Astrocyte (in vitro differentiated cells and primary cell): ENCODE data around the gene DEFB108B. TPM values are rescaled to one million over a fixed set of nuclear protein-coding genes. Genes with fewer than 3 reads are reported as not detected.
"Not testable (repeated sequence)": the region's sequence is repeated elsewhere in the genome, so short reads cannot be mapped to it uniquely, and the experiment has no call there.

Source experiments
- DNase-seq: peaks from one replicate; pipeline ENCODE4 v3.0.0-alpha.2; 2010; ENCODE audit warnings: low read depth
- FAIRE-seq: peaks from 2 replicates; lab custom pipeline; 2011; peaks lifted over from hg19 to GRCh38; lab: Jason Lieb, UNC
- H2AFZ ChIP-seq: 2 replicates; pipeline ENCODE4 v1.6.0; 2012; ENCODE audit warnings: low read depth, low read length, inconsistent platforms
- H3K27ac ChIP-seq: 2 replicates; pipeline ENCODE4 v1.5.1; 2011; ENCODE audit warnings: low read depth, low read length, inconsistent platforms
- H3K27me3 ChIP-seq: 2 replicates; pipeline ENCODE4 v1.6.0; 2011; ENCODE audit warnings: low read length, inconsistent platforms; ENCODE audit not compliant: insufficient read depth
- H3K36me3 ChIP-seq: 2 replicates; pipeline ENCODE4 v1.5.1; 2011; ENCODE audit warnings: low read length, inconsistent platforms; ENCODE audit not compliant: insufficient read depth
- H3K4me1 ChIP-seq: 2 replicates; pipeline ENCODE4 v1.5.1; 2011; ENCODE audit warnings: low read length, inconsistent platforms; ENCODE audit not compliant: insufficient read depth
- H3K4me2 ChIP-seq: 2 replicates; pipeline ENCODE4 v1.6.0; 2012; ENCODE audit warnings: low read length, inconsistent platforms
- H3K4me3 ChIP-seq: 2 replicates; pipeline ENCODE4 v1.5.1; 2011; ENCODE audit warnings: low read depth, mild to moderate bottlenecking, low read length, inconsistent platforms; ENCODE audit not compliant: insufficient read depth
- H3K79me2 ChIP-seq: 2 replicates; pipeline ENCODE4 v1.6.0; 2012; ENCODE audit warnings: mild to moderate bottlenecking, low read length, inconsistent platforms; ENCODE audit not compliant: insufficient read depth
- H3K9ac ChIP-seq: 2 replicates; pipeline ENCODE4 v1.6.0; 2012; ENCODE audit warnings: mild to moderate bottlenecking, low read length, inconsistent platforms
- H3K9me3 ChIP-seq: 2 replicates; pipeline ENCODE4 v1.5.1; 2012; ENCODE audit warnings: low read depth, mild to moderate bottlenecking, low read length, inconsistent platforms; ENCODE audit not compliant: insufficient read depth
- H4K20me1 ChIP-seq: 2 replicates; pipeline ENCODE4 v1.6.0; 2012; ENCODE audit warnings: low read length, inconsistent platforms; ENCODE audit not compliant: insufficient read depth
- H3K27ac Mint-ChIP-seq: one replicate; pipeline ENCODE4 v1.8.0; 2021; ENCODE audit warnings: mild to moderate bottlenecking, mixed read lengths; ENCODE audit not compliant: unreplicated experiment
- H3K27me3 Mint-ChIP-seq: one replicate; pipeline ENCODE4 v1.8.0; 2021; ENCODE audit warnings: low read depth, mixed read lengths; ENCODE audit not compliant: unreplicated experiment
- H3K36me3 Mint-ChIP-seq: one replicate; pipeline ENCODE4 v1.8.0; 2021; ENCODE audit warnings: low read depth, mixed read lengths; ENCODE audit not compliant: unreplicated experiment
- H3K4me1 Mint-ChIP-seq: one replicate; pipeline ENCODE4 v1.8.0; 2021; ENCODE audit warnings: low read depth, mixed read lengths; ENCODE audit not compliant: unreplicated experiment
- H3K4me3 Mint-ChIP-seq: one replicate; pipeline ENCODE4 v1.8.0; 2021; ENCODE audit warnings: mild to moderate bottlenecking, moderate library complexity, mixed read lengths; ENCODE audit not compliant: unreplicated experiment
- H3K9me3 Mint-ChIP-seq: one replicate; pipeline ENCODE4 v1.8.0; 2021; ENCODE audit warnings: mild to moderate bottlenecking, mixed read lengths; ENCODE audit not compliant: unreplicated experiment
- CTCF ChIP-seq: IDR thresholded peaks from 2 replicates; pipeline ENCODE4 v1.5.1; 2011; ENCODE audit warnings: low read depth, mild to moderate bottlenecking, inconsistent platforms, low read length, moderate library complexity; ENCODE audit not compliant: insufficient read depth
- EZH2 ChIP-seq: IDR thresholded peaks from 2 replicates; pipeline ENCODE4 v1.6.1; 2012; ENCODE audit warnings: mild to moderate bottlenecking, low read length, inconsistent platforms; ENCODE audit not compliant: insufficient read depth
- total RNA-seq: library from RNA; stranded (reverse); gene quantifications from 2 replicates; pipeline ENCODE4 v1.2.1, GENCODE V29; 2021

DEFB108B gene
- total RNA-seq, 1 donor from 2014 or later, result not detected

GRCh38 chr11:71843858-71844257 lies 10.9 kb downstream of the DEFB108B start:
- no peak for DNase-seq
- H3K27ac ChIP-seq, result no peak overlapping the region
- H3K4me3 Mint-ChIP-seq, result no peak overlapping the region
- H3K9ac ChIP-seq, result no peak overlapping the region
- FAIRE-seq, result no peak
- peaks cover 18% of the 10 kb centered on the region for H3K9me3 Mint-ChIP-seq
- H3K27ac Mint-ChIP-seq, result no peak overlapping the region
- no peaks in the 10 kb centered on the region for H3K9me3 ChIP-seq
- H3K27me3 ChIP-seq, result no peaks in the 10 kb centered on the region
- H3K4me2 ChIP-seq, result no peak overlapping the region
- no peaks in the 10 kb centered on the region for H3K4me1 ChIP-seq
- H4K20me1 ChIP-seq, result no peaks in the 10 kb centered on the region
- H3K79me2 ChIP-seq, result no peaks in the 10 kb centered on the region
- no peaks in the 10 kb centered on the region for H3K36me3 ChIP-seq
- no peaks in the 10 kb centered on the region for H3K27me3 Mint-ChIP-seq
- H3K4me3 ChIP-seq, result no peak overlapping the region
- TF ChIP-seq CTCF, result no peak
- TF ChIP-seq EZH2, result no peak
- no peaks in the 10 kb centered on the region for H3K36me3 Mint-ChIP-seq
- H2AFZ ChIP-seq, result no peak overlapping the region
- no peaks in the 10 kb centered on the region for H3K4me1 Mint-ChIP-seq

DNA sequence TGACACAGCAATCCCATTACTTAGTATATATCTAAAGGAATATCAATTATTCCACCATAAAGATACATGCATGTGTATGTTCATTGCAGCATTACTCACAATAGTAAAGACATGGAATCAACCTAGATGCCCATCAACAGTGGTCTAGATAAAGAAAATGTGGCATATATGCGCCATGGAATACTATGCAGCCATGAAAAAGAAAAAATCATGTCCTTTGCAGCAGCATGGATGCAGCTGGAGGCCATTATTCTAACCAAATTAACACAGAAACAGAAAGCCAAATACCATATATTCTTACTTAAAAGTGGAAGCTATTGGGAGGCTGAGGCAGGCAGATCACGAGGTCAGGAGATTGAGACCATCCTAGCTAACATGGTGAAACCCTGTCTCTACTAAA lies 20.9 kb downstream of the DEFB108B start:
- FAIRE-seq, H3K4me1 Mint-ChIP-seq, H3K36me3 ChIP-seq, H3K27ac ChIP-seq, H3K27ac Mint-ChIP-seq, H3K9me3 ChIP-seq, H3K79me2 ChIP-seq, H4K20me1 ChIP-seq, H3K27me3 Mint-ChIP-seq, H3K4me2 ChIP-seq, H3K9ac ChIP-seq, H3K27me3 ChIP-seq, H3K4me1 ChIP-seq, H3K9me3 Mint-ChIP-seq, H3K36me3 Mint-ChIP-seq, H3K4me3 Mint-ChIP-seq, H3K4me3 ChIP-seq, DNase-seq, H2AFZ ChIP-seq: not testable (repeated sequence)

DNA sequence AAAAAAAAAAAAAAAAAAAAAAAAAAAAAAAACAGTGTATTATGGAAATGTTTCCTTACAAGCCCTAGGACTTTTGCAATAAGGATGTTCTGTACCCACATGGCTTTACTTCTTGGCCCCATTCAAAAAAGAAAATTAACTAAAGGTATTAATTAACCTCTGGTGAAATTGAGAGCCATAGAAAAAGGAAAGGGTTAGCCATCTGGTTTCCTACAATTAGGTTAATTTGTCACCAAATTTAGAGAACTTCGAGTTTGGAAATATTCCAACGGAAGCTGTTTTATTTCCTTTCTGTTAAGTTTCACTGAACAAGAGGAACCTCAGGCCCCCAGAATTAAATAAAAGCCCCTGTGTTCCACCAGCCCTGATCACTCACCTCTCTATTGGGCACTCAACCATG lies 22.9 kb downstream of the DEFB108B start:
- not testable (repeated sequence) for H4K20me1 ChIP-seq, H3K79me2 ChIP-seq, FAIRE-seq, DNase-seq, H3K27ac ChIP-seq, H3K36me3 ChIP-seq, H2AFZ ChIP-seq, H3K4me1 ChIP-seq, H3K4me1 Mint-ChIP-seq, H3K4me3 Mint-ChIP-seq, H3K27me3 ChIP-seq, H3K27me3 Mint-ChIP-seq, H3K27ac Mint-ChIP-seq, H3K9me3 Mint-ChIP-seq, H3K9me3 ChIP-seq, H3K36me3 Mint-ChIP-seq, H3K9ac ChIP-seq, H3K4me3 ChIP-seq, H3K4me2 ChIP-seq

GRCh38 chr11:71860835-71861234 lies 27.8 kb downstream of the DEFB108B start:
- FAIRE-seq, H3K36me3 ChIP-seq, H3K79me2 ChIP-seq, H3K27me3 Mint-ChIP-seq, H3K4me1 ChIP-seq, H3K27me3 ChIP-seq, H3K4me3 Mint-ChIP-seq, H3K9me3 Mint-ChIP-seq, H3K4me2 ChIP-seq, H3K4me3 ChIP-seq, H4K20me1 ChIP-seq, H3K27ac ChIP-seq, H3K36me3 Mint-ChIP-seq, H3K4me1 Mint-ChIP-seq, DNase-seq, H3K27ac Mint-ChIP-seq, H3K9ac ChIP-seq, H2AFZ ChIP-seq, H3K9me3 ChIP-seq: not testable (repeated sequence)
